ENCODE measurements around the gene LCAT.

GRCh38 chr16:67928147-67928546 lies 15.8 kb downstream of the LCAT start:
- no peak for TF ChIP-seq ATF3 (IDR thresholded peaks at IDR 0.05)
- no peak for TF ChIP-seq CTCF (IDR thresholded peaks at IDR 0.05; ENCODE audit: low read depth, low read length, missing input control)
- no peak for TF ChIP-seq HNF4A (conservative IDR thresholded peaks at IDR 0.05)

Measured in liver (tissue), 3 donors.